HG03108 (cell line): ENCODE results near the gene UBL4A.

Source experiments
- ATAC-seq: cut with Tn5 transposase; IDR thresholded peaks from one replicate; pipeline ENCODE4 v1.9.1; 2021; ENCODE audit warnings: moderate library complexity; ENCODE audit not compliant: unreplicated experiment

The UBL4A gene

GRCh38 chrX:154466036-154466435, 20.4 kb downstream of the UBL4A start:
- no peak for ATAC-seq

- no peak for ATAC-seq
Observed at GRCh38 chrX:154465601-154466000, 20.8 kb downstream of the UBL4A start.

GRCh38 chrX:154464806-154465365, 21.5 kb downstream of the UBL4A start:
- ATAC-seq: no peak

- no peak for ATAC-seq
Observed at GRCh38 chrX:154463611-154464220, 22.7 kb downstream of the UBL4A start.

GRCh38 chrX:154462396-154462795, 24.0 kb downstream of the UBL4A start:
- ATAC-seq: no peak

- ATAC-seq: no peak
Observed at GRCh38 chrX:154460326-154460725, 26.1 kb downstream of the UBL4A start.

GRCh38 chrX:154459832-154460231, 26.6 kb downstream of the UBL4A start:
- ATAC-seq: no peak

GRCh38 chrX:154458954-154459778, 27.2 kb downstream of the UBL4A start:
- no peak for ATAC-seq

- ATAC-seq: peak; percentile 48
Observed at GRCh38 chrX:154458116-154458953, 28.1 kb downstream of the UBL4A start, which contains the start of gene PLXNA3. PLXNA3 (plus strand) TSS chrX:154458281; CDS start chrX:154460184, 1,903 bp downstream.

GRCh38 chrX:154457491-154458115, 28.8 kb downstream of the UBL4A start:
- peak; percentile 50 for ATAC-seq

- ATAC-seq: no peak
Observed at GRCh38 chrX:154452823-154453222, 33.6 kb downstream of the UBL4A start.

GRCh38 chrX:154450312-154450711, 36.1 kb downstream of the UBL4A start:
- no peak for ATAC-seq

- ATAC-seq: no peak
Observed at GRCh38 chrX:154449618-154450017, 36.8 kb downstream of the UBL4A start.

- no peak for ATAC-seq
Observed at GRCh38 chrX:154448484-154448883, 37.9 kb downstream of the UBL4A start.

GRCh38 chrX:154446430-154446829, 40.0 kb downstream of the UBL4A start:
- no peak for ATAC-seq

- ATAC-seq: no peak
Observed at GRCh38 chrX:154445776-154446175, 40.6 kb downstream of the UBL4A start.

- ATAC-seq: no peak
Observed at GRCh38 chrX:154444755-154445246, 41.6 kb downstream of the UBL4A start.

GRCh38 chrX:154443992-154444754, 42.2 kb downstream of the UBL4A start, which contains the start of gene FAM50A:
FAM50A (plus strand) TSS chrX:154444141; CDS start chrX:154444236, 95 bp downstream.
- ATAC-seq: peak; percentile 77

GRCh38 chrX:154443479-154443910, 42.9 kb downstream of the UBL4A start:
- ATAC-seq: no peak
